GM19324 (cell line): ENCODE results near the gene SCAMP2.
A peak's percentile ranks its signal among the peaks of the same experiment; 100 is the strongest.

Source experiments
- ATAC-seq: cut with Tn5 transposase; IDR thresholded peaks from one replicate; pipeline ENCODE4 v1.9.1; 2021; ENCODE audit warnings: mild to moderate bottlenecking, moderate library complexity; ENCODE audit not compliant: unreplicated experiment, low FRiP score

Gene SCAMP2

DNA sequence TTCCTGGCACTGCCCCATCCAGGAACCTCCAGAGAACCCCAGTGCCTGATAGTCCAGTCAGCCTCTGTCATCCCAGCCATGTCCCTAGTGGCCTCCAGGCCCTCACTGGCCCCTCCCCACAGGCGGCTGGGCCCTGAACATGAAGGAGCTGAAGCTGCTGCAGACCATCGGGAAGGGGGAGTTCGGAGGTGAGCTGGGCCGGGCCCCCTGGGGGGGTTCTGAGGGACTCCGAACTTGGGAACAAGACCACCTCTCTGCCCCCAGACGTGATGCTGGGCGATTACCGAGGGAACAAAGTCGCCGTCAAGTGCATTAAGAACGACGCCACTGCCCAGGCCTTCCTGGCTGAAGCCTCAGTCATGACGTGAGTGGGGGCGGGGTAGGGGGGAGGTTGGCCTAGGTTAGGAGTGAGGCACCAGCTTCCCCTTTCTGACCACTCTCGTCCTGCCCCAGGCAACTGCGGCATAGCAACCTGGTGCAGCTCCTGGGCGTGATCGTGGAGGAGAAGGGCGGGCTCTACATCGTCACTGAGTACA, 72.5 kb downstream of the SCAMP2 start:
- no peak for ATAC-seq

DNA sequence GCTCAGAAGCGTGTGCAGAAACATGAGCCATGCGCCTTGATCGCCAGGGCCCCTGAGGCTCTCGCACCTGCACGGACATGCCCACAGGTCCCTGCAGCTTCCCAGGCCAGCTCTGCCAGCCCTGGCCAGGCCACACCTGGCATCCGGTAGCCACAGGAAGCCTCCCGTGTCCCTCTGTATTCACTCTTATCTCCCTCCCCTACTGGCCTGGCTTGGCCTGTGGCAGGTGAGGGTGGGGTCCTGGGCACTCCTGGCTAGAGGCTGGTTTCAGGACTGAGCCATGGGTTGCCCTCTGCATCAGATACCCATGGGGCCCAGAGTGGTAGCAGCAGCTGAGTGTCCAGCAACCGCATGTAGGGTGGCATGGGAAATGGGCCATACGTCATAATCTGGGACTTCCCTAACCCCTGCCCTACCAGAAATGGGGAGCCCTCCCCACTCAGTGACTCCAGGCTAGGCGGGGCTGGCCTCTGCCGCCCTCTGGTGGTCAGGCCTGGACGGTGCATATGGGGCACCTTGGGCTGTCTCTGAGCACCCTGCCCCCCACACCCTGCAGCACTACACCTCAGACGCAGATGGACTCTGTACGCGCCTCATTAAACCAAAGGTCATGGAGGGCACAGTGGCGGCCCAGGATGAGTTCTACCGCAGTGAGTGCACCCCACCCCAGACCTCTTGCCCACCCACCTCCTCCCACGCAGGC, 73.2 kb downstream of the SCAMP2 start:
- peak; percentile 45 for ATAC-seq

- ATAC-seq = no peak
Measured at GRCh38 chr15:74799255-74799855, 73.8 kb downstream of the SCAMP2 start.

GRCh38 chr15:74798388-74799254, 74.5 kb downstream of the SCAMP2 start:
- ATAC-seq = no peak

GRCh38 chr15:74795966-74796625, 77.1 kb downstream of the SCAMP2 start:
- ATAC-seq = no peak

DNA sequence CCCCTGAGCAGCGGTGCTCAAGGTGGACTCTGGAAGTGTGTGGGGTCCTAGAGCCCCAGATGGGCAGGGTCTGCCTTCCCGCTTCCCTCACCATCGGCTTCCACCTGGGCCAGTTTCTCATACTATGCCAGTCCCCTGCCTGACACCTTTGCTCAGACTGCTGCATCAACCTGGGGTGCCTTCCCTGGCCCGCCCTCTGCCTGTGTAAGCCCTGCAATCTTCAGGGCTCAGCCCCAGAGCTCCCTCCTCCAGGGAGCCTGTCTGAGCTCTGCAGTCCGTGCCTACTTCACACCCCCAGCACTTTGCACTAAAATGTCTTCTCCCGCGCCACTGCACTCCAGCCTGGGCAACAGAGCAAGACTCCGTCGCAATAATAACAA, 78.2 kb downstream of the SCAMP2 start:
- no peak for ATAC-seq

- no peak for ATAC-seq
Measured at GRCh38 chr15:74794248-74794969, 78.8 kb downstream of the SCAMP2 start.
